HFF-Myc (cell line): ENCODE data around the gene CAPN5.

Experiments
- DNase-seq: peaks from one replicate; pipeline ENCODE4 v3.0.0-alpha.2; 2011; ENCODE audit warnings: low read depth; ENCODE audit errors: extremely low read depth
- H3K4me3 ChIP-seq: replicated peaks from 2 replicates; pipeline ENCODE4 v1.5.1; 2011; ENCODE audit warnings: low read depth, mild to moderate bottlenecking, control low read depth, low read length
- CTCF ChIP-seq: IDR thresholded peaks from 2 replicates; pipeline ENCODE4 v1.5.1; 2012; ENCODE audit warnings: mild to moderate bottlenecking, low read depth, low read length, control low read depth; ENCODE audit errors: missing control alignments

CAPN5 gene

GRCh38 chr11:77112641-77113381, 46.0 kb downstream of the CAPN5 start:
- TF ChIP-seq CTCF = no peak
- no peak overlapping the region for H3K4me3 ChIP-seq
- DNase-seq = no peak

- H3K4me3 ChIP-seq = no peak overlapping the region
- peak; percentile 79 for TF ChIP-seq CTCF
- no peak for DNase-seq
Observed at GRCh38 chr11:77113382-77114088, 46.8 kb downstream of the CAPN5 start.

- H3K4me3 ChIP-seq = no peak overlapping the region
- no peak for DNase-seq
- no peak for TF ChIP-seq CTCF
Observed at GRCh38 chr11:77114089-77114463, 47.3 kb downstream of the CAPN5 start.

GRCh38 chr11:77115181-77115611, 48.4 kb downstream of the CAPN5 start:
- H3K4me3 ChIP-seq = no peak overlapping the region
- DNase-seq = no peak
- peak; percentile 8 for TF ChIP-seq CTCF

GRCh38 chr11:77115956-77116355, 49.2 kb downstream of the CAPN5 start:
- no peak for DNase-seq
- no peak for TF ChIP-seq CTCF
- no peak overlapping the region for H3K4me3 ChIP-seq

GRCh38 chr11:77117492-77117891, 50.7 kb downstream of the CAPN5 start:
- no peak for TF ChIP-seq CTCF
- no peak for DNase-seq
- H3K4me3 ChIP-seq = no peak overlapping the region

- no peak for TF ChIP-seq CTCF
- no peak overlapping the region for H3K4me3 ChIP-seq
- DNase-seq = no peak
Observed at GRCh38 chr11:77118086-77118485, 51.3 kb downstream of the CAPN5 start.
